GM21367 (cell line): Measurements from ENCODE around the gene CDK4.
"Not testable (repeated sequence)": the region's sequence is repeated elsewhere in the genome, so short reads cannot be mapped to it uniquely, and the experiment has no call there.

ENCODE experiments used
- ATAC-seq: cut with Tn5 transposase; IDR thresholded peaks from one replicate; pipeline ENCODE4 v1.9.1; 2021; ENCODE audit not compliant: unreplicated experiment

The CDK4 gene

DNA sequence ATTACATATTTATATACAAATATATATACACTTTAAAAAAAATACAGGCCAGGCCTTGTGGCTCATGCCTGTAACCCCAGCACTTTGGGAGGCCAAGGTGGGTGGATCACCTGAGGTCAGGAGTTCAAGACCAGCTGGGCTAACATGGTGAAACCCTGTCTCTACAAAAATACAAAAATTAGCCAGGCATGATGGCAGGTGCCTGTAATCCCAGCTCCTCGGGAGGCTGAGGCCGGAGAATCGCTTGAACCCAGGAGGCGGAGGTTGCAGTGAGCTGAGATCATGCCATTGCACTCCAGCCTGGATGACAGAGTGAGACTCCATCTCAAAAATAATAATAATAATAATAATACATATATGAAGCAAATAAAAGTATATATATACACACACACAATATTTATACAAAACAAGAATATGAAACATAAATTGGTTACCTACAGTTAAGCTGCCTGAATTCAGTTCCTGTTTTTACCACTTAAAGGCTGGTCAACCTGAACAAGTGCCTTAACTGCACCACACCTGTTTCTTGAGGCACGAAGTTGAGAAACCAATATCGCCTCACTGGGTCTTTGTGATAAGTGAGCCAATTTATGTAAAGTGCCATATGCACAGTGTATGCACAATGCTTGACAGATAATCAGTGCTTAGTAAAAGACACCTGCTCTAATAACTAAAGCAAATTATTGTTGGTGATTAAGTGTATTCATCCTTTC, 36.9 kb downstream of the CDK4 start:
- ATAC-seq = not testable (repeated sequence)

DNA sequence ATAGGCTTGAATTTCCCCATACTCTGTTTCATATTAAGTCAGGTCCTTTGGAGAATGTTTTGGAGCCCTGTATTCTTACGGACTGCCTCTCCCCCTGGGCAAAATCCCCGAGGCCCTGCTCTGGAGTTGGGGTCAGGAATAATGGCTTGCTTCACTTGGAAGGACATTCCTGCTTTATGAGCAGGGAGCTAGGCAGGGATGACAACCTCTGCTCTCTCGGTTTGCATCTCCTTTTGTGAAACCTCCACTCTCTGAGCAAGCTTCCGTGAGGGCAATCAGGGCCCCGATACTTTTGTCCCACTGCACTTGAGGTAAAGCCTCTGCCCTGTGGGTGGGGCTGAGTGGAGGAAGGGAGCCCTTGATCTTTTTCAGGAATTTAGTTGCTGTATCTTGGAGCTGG, 38.9 kb downstream of the CDK4 start:
- no peak for ATAC-seq

DNA sequence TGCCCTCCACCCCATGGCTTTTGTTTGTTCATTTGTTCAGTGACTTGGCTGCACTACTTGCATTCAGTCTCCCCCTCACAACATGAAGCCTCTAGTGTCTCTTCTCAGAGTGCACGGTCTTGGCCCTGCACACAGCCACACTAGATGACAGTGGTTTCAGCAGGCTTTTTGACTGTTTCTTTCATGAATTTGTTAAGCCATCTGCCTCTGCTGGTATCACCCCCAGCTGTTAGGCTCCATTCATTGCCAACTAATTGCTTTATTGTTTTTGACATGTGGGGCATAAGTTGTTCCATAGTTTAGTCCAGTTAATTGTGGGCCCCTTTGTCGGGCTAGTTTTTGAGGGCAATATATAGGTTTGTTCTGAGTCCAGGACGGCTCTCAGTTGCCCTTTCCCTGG, 39.4 kb downstream of the CDK4 start:
- ATAC-seq = no peak

DNA sequence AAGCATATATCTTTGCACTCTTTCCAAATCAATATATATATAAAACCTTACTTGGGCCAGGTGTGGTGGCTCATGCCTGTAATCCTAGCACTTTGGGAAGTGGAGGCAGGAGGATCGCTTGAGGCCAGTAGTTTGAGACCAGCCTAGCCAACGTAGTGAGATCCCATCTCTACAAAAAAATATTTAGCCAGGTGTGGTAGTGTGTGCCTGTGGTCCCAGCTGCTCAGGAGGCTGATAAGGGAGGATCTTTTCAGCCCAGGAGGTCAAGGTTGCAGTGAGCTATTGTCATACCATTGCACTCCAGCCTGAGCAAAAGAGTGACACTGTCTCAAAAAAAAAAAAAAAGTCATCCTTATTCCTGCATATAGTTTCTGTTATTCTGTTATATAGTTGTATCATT, 43.8 kb downstream of the CDK4 start:
- ATAC-seq = no peak

DNA sequence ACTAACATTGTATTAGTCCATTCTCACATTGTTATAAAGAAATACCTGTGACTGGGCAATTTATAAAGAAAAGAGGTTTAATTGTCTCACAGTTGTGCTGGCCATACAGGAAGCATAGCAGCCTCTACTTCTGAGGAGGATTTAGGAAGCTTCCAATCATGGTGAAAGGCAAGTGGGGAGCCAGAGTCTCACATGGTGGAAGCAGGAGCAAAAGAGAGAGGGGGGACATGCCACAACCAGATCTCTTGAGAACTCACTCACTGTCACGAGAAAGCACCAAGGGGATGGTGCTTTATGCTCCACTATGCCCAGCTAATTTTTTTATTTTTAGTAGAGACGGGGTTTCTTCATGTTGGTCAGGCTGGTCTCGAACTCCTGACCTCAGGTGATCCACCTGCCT, 44.9 kb downstream of the CDK4 start:
- no peak for ATAC-seq

DNA sequence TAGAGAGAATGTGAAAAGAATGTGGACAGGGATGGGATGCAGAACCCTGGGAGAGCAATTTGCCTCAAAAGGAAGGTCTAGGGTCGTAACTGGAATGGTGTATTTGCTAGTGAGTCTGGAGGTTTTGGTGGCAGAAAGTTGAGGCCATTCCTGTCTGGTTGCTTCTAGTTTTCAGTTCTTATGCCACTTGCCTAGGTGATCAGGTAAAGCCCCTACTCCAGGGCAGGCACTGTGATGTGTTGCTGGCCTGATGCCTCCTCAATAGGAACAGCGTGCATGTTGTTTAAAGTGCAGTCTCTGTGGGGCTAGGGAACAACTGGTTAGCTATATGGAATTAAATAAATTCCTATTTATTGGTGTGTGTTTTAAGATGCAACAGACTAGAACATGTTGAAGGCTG, 51.8 kb downstream of the CDK4 start:
- ATAC-seq = no peak

DNA sequence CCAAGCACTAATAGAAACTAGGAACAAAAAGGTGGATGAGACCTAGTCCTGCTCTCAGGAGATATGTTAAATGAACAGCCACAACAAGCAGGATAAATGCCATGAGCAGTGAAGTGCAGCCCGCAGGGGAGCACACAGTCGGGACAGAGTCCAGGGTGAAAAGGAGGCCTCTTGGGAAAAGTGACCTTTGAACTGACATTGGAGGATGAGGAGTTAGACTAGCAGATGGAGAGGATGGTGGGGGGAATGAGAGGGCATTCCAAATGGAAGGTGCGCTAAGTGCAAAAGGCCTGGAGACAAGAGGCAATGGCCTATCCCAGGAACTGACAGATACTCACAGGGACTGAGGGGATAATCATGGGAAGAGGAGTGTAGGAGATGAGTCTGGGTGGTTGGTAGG, 53.7 kb downstream of the CDK4 start:
- no peak for ATAC-seq
